Activated CD4-positive, alpha-beta T cell treated with anti-CD3 and anti-CD28 coated beads, Interleukin-2, amount 50 U/mL, for 1 hour (primary cell): ENCODE measurements around the gene ZNF536.
"Not testable (repeated sequence)": the region's sequence is repeated elsewhere in the genome, so short reads cannot be mapped to it uniquely, and the experiment has no call there.

Experiments used
- DNase-seq: peaks from one replicate; pipeline ENCODE4 v3.0.0-alpha.2; 2020

The ZNF536 gene

DNA sequence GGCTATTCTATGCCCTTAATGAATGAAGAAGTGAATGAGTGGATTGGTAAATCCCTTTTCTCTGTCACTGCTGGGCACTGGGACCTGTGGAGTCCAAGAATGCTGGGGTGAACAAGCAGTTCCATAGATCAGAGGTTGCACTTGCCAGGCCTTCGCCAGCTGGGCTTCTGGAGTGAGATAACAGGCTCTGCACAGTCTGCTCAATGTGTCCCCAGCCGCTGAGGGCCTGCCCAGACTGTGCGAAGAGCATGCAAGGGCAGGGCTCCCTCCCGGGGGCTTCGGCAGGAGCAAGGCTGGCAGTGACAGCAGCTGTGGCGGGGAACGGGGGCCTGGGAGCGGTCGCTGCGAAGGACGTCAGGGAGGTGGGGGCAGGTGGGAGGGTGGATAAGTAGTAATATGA is 51.3 kb downstream of the ZNF536 start:
- no peak for DNase-seq

DNA sequence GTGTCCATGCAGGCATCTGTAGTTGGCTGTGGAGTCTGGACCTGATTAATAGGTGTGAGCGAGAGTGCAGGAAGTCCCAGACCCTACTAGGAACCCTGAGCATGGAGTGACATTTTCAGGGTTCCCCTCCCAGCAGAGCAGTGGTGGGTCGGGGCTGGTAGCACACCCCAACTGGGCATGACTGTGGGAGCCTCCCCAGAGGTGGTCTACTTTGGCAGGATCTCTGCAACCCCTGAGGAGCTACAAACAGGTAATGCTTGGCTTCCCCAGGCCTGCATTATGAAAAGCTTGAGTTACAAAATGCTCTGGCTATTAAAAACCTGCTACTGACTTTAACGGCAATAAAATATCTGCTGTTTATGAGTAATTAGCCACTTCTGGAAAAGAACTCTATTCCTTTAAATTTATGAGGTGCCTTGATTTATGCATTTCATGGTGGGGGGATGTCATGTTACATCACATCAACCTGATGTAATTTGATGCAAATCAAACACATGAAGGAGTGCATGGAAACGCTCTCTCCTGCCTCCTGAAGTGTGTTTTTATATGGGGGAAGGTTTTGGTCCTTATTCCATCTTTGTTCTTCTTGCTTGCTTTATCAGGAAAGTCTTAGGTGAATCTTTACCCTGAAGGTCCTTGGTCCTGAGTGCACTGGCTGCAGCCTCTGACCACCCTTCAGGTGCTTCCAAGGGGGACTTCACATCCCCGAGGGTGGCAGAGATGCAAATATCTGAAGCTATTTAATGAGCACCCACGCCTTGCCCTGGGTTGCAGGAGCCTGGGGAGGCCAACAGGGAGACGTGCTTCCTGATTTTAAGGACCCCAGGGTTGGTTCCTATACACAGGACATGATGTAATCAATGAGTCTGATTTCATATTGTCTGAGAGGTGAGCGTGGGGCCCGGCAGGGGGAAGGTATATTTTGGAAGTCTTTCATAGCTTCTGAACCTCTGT is 54.0 kb downstream of the ZNF536 start:
- no peak for DNase-seq

DNA sequence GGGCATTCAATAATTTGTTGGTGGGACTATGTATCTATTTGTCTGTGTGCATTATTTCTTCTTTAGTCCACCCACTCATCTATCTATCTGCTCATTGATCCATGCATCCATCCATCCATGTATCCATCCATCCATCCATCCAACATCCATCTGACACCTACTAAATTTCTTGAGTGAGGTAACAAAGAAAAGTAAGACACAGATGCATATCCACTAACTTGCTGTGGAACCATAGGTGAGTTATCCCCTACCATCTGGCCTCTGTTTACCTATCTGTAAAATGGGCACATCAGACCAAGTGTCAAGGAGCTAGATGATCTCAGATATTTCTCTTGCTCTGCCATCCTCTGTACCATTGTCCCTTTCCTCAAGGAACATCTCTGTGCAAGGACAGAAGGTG is 54.7 kb downstream of the ZNF536 start:
- DNase-seq, result no peak

DNA sequence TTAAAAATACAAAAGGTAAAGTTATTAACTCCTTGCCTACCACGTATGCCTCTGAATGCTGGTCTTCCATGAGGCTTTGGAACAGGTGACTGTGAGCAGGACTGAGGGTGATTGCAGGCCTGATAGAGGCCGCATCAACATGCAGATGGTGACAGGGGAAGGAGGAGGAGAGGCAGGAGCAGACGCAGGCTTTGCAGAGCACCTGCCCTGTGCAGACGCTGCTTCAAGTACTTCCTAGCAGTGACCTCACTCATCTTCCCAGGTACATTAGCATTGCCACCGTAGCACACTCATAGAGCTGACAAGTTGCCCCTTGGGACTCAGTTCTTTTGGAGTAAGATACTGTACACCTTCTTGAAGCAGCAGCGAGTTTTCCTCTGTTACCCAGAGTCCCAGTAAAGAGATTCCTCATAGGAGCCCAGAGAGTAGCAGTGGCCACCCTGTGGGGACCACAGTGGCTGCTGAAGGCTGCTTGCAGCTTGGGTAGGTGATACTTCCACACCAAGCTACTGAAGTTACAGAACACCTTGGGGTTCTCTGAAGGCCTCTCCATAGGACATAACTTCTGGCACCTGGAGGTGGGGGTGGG is 56.0 kb downstream of the ZNF536 start:
- DNase-seq, result no peak

DNA sequence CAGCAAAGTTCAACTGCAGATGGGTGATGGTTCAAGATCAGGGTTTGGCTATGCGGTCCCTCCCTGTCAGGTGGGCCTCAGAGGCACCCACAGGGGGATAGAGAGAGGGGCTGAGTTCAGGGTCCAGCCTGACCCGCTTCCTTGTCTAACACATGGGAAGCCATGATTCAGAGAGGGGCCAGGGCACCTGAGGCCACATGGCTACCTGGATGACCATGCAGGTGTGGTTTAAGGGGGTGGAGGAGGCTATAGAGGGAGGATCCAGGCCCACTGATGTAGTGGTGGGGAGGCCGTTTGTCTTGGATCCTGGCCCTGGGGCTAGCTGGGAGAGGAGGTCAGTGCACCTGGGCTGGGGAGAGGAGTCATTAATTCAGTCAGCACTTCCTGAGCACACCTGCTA is 56.7 kb downstream of the ZNF536 start:
- DNase-seq, result no peak

DNA sequence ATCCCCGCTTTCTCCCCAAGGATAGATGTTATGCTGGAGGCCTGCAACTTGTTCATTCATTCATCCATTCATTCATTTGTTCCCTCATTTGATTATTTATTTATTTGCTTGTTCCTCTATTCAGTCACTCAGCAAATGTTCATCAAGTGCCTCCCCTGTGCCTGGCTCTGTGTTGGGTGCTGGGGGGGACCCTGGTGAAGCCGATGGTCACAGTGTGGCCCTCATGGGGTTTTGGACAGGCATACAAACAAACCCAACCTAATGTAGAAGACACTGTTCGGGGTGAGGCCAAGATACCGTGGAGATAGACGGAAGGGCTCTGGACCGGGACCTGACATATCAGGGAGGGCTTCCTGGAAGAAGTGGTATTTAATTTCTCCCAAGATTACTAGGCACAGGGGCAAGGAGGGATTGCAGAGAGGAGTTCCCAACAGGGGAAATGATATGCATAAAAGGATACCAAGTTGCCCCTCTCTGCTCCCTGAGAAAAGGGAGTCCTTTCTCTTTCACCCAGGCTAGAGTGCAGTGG is 58.1 kb downstream of the ZNF536 start:
- no peak for DNase-seq

DNA sequence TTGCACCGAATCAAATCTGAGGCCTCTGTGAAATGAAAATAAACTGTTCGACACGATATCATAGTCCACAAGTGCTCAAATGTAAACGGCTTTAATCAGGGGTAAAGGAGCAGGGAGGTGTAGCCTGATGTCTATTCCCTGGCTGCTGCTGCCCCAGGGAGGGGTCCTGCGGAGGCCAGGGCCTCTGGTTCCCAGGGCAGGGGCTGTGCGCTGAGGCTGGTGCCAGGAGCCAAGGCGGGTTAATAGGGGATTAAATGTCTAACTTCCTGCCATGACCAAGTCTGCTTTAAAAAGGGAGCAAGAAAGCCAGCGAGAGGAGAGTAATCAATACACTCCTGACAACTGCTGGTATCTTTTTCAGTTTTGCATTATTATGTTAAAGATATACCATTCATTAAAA is 59.4 kb downstream of the ZNF536 start:
- no peak for DNase-seq

DNA sequence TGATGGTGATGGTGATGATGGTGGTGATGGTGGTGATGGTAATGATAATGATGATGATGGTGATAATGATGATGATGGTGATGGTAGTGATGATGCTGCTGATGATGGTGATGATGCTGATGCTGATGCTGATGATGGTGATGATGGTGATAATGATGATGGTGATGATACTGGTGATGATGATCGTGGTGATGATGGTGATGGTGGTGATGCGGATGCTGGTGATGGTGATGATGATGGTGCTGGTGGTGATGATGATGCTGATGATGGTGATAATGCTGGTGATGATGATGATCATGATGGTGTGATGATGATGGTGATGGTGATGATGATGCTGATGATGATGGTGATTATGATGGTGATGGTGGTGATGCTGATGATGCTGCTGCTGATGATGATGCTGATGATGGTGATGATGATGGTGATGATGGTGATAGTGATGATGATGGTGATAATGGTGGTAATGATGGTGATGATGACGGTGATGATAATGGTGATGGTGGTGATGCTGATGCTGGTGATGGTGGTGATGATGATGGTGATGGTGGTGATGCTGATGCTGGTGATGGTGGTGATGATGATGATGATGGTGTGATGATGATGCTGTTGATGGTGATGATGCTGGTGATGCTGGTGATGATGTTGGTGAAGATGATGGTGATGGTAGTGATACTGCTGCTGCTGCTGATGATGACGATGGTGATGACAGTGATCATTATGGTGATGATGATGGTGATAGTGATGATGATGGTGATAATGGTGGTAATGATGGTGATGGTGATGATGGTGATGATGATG is 62.8 kb downstream of the ZNF536 start:
- DNase-seq, result no peak

DNA sequence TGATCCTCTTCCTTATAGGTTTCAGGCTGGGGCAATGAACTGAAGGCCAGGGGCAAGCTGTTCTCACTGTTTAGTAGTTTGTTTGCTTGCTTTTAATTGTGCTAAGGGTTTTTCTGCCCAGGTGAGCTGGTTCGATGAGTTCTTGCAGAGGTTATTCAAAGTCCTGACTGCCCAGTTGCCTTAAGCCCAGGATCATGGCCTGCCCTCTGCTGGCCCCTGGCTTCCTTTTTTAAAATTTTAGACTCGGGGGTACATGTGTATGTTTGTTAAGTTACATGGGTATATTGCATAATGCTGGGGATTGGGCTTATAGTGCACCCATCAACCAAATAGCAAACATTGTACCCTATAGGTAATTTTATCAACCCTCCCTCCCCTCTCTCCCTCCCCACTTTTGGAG is 65.7 kb downstream of the ZNF536 start:
- DNase-seq, result no peak

DNA sequence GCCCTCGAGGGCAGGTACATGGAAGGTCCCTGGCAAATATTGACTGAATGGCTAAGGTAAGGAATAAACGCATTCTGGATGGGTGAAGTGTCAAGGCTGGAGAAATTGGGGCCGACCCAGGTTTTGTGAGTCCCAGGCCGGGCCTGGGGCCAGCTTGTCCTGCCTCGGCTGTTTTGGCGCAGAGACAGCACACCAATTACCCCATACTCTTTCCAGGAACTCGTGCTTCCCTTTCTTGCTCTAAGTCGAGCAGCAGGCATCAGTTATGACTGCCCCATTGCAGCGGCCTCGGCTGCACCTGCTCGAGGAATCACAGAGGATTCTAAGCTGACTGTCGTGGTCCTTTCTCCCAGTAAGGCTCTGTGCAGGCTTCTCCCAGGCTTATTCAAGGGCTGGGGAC is 67.1 kb downstream of the ZNF536 start:
- DNase-seq, result no peak

DNA sequence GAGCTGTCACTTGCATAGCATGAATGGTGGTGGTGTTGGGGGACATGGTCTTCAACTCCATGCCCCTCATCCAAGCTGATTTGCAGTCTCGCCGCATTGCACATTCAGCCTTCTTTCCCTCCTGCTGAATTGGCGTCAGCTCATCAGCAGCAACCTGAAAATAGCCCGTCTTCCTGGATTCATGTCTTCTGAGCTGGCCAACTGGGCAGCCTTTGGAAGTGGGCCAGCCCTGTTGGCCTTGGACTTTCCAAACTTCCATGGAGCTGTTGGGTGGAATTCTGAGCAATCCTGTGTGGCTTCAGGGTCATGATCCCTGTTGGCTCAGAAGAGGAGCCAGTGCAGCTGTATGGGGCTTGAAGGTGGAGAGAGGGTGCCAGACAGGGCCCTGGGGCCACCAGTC is 68.8 kb downstream of the ZNF536 start:
- DNase-seq, result no peak

DNA sequence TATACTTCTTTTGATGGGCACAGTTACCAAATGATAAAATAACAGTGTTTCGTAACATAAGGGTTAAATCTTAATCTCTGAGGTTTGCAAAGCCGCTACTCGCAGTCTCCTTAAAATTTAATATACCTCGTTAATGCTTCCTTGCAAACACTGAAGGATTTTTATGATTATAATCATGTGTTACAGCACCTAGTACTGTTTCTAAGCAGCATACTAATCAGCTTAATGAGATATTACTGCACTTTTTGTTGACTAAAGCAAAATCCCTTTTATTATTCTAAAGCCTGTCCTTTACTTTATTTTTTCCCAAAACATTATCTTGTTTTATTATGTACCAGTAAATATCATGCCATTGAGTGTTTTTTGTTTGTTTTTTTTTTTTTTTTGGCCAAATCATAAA is 70.5 kb downstream of the ZNF536 start:
- no peak for DNase-seq

DNA sequence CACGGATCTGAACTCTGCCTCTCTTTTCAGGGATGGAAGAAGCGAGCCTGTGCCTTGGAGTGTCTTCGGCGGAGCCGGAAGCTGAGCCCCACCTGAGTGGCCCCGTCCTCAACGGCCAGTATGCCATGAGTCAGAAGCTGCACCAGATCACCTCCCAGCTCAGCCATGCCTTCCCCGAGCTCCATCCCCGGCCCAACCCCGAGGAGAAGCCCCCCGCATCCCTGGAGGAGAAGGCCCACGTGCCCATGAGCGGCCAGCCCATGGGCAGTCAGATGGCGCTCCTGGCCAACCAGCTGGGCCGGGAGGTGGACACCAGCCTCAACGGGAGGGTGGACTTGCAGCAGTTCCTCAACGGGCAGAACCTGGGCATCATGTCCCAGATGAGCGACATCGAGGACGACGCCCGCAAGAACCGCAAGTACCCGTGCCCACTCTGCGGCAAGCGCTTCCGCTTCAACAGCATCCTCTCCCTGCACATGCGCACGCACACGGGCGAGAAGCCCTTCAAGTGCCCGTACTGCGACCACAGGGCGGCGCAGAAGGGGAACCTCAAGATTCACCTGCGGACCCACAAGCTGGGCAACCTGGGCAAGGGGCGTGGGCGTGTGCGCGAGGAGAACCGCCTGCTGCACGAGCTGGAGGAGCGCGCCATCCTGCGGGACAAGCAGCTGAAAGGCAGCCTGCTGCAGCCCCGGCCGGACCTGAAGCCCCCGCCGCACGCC is 71.5 kb downstream of the ZNF536 start:
- no peak for DNase-seq

DNA sequence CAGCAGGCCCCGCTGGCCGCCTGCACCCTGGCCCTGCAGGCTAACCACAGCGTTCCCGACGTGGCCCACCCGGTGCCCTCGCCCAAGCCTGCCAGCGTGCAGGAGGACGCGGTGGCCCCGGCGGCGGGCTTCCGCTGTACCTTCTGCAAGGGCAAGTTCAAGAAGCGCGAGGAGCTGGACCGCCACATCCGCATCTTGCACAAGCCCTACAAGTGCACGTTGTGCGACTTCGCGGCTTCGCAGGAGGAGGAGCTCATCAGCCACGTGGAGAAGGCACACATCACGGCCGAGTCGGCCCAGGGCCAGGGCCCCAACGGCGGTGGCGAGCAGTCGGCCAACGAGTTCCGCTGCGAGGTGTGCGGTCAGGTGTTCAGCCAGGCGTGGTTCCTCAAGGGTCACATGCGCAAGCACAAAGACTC is 72.1 kb downstream of the ZNF536 start:
- no peak for DNase-seq

DNA sequence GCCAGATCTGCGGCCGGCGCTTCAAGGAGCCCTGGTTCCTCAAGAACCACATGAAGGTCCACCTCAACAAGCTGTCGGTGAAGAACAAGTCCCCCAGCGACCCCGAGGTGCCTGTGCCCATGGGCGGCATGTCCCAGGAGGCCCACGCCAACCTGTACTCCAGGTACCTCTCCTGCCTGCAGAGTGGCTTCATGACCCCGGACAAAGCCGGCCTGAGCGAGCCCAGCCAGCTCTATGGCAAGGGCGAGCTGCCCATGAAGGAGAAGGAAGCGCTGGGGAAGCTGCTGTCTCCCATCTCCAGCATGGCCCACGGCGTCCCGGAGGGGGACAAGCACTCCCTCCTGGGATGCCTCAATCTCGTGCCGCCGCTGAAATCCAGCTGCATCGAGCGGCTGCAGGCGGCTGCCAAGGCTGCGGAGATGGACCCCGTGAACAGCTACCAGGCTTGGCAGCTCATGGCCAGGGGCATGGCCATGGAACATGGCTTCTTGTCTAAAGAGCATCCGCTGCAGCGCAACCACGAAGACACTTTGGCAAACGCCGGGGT is 72.6 kb downstream of the ZNF536 start:
- no peak for DNase-seq

DNA sequence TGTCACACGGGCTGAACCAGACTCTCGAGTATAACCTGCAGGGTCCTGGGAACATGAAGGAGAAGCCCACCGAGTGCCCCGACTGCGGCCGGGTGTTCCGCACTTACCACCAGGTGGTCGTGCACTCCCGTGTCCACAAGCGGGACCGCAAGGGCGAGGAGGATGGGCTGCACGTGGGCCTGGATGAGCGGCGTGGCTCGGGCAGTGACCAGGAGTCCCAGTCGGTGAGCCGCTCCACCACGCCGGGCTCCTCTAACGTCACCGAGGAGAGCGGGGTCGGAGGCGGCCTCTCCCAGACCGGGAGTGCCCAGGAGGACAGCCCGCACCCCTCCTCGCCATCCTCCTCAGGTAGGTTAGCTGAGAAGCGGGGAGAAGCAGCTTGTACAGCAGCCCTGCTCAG is 73.2 kb downstream of the ZNF536 start:
- DNase-seq, result no peak

DNA sequence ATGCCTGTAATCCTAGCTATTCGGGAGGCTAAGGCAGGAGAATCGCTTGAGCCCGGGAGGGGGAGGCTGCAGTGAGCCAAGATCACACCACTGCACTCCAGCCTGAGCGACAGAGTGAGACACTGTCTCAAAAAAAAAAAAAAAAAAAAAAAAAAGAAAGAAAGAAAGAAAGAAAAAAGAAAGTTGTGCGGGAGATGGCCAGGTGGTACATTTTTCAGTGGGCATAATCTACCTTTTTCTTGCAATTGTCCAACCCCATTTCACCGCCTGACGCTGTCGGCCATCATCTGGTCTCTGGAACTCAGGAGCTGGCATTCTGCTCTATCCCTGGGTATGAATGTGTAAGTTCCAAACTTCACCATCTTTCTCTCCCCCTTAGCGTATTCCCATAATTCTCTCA is 73.9 kb downstream of the ZNF536 start:
- not testable (repeated sequence) for DNase-seq

DNA sequence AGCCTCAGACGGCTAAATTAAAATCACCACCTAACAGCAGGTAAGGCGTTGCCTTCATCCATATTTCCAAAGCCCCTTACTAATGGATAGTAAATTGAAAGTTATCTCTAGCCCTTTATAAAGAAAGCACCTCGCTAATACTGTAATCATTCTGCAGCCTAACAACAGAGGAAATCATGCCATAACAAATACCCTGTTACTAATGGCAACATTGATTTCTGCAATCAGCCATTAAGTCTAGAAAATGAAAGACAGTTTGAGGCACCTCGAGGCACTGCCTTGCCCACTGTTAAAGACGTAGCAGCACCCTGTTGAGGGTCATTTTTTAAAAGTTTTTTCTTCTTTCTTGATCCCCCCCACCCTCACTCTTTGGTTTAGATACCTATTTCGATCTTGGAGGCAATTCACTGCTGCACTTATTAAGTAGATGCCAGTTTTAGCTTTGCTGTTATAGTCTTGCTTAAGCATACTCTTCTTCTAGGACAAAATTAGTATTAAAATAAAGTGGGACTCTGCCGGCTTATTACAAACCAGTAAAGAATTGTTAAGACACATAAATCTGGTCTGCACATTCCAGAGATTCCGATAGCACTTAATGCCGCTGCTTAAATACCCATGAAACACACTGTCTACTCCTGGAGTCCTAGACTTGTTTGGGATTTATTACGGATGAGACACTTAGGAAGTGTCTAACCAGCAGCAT is 74.8 kb downstream of the ZNF536 start:
- no peak for DNase-seq

DNA sequence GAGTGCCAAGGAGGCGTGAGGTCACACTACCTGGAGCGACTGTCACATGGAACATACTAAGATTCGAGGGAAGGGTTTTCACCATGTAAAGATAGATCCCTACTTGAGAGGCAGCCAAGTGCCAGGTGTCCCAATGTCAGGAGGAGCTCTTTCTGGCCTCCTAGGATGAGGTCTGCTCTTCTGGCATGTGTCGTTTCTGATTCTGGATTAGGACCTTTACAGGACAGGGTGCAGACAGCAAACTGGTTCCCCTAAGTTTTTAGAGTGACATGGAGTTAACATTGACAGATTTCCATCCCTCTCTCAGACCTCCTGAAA is 75.3 kb downstream of the ZNF536 start:
- no peak for DNase-seq

DNA sequence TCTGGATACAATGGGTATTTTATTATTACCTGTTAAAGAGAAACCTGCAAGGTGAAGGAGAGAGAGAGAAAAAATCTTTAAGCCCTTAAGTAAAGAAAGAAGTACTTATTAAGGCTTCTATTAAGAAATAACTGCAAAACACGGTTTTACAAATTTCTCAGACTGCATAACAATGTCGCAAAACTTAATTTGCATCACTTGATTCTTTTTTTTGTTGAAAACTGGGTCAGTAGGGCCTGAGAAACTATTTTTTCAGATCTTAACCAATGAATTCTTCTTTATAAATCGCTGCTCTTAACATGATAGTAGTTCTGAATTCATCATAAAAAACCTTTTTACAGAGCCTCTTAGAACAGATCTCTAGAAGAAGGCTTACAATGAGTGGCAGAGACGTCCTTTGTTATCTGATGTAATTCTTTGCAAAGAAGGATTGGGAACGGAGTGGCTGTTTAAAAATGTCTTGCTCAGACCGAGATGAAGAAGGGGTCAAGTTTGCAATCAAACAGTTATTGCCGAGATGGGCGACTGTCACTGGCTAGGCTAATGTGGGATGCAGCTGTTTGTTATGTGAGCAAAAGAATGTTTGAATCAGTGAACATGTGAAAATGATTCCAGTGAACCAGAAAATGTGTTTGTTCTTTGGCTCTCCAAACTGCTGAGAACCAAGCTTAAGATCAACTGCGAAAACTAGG is 76.3 kb downstream of the ZNF536 start:
- DNase-seq, result no peak

DNA sequence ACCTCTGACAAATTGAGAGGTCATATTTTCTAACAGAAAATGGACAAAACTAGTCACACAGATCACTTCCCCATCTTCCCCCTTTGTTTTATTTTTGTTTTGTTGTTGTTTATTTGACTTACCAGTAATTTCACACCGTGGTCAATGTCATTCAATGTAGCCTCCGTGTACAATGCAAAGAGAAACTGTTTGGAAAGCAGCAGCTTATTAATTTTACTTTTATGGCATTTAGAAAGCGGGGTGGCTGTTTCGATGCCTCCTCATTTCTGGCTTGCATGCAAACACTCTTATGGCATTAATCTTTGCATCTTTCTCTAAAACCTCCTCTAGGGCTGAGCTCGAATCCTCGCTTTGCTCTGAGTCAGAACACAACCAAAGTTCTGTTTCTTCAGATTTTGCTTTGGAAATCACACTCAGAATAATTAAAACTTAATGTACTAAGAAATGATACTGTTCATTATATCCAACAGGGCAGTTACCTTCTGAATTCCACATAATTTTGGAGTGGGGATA is 77.0 kb downstream of the ZNF536 start:
- no peak for DNase-seq
